Middle frontal gyrus (tissue), 1 donor: ENCODE measurements around the gene ATP6V0C.
"Not testable (repeated sequence)": the region's sequence is repeated elsewhere in the genome, so short reads cannot be mapped to it uniquely, and the experiment has no call there.

Experiments
- DNase-seq: peaks from one replicate; pipeline ENCODE4 v3.0.0-alpha.2; 2015; ENCODE audit warnings: low spot score; ENCODE audit errors: extremely low spot score

Gene ATP6V0C

GRCh38 chr16:2527071-2527783 lies 13.5 kb downstream of the ATP6V0C start:
- DNase-seq: no peak

GRCh38 chr16:2527784-2528100 lies 14.0 kb downstream of the ATP6V0C start:
- DNase-seq: no peak

GRCh38 chr16:2528161-2529060 lies 14.7 kb downstream of the ATP6V0C start:
- DNase-seq: no peak

GRCh38 chr16:2529061-2529931 lies 15.5 kb downstream of the ATP6V0C start:
- DNase-seq: no peak

- DNase-seq: no peak
Observed at GRCh38 chr16:2529961-2530628, 16.3 kb downstream of the ATP6V0C start.

GRCh38 chr16:2530629-2531318 lies 17.0 kb downstream of the ATP6V0C start:
- no peak for DNase-seq

GRCh38 chr16:2531371-2531695 lies 17.6 kb downstream of the ATP6V0C start, which contains the start of gene CEMP1:
CEMP1 (minus strand) TSS chr16:2531408; CDS start chr16:2531073, 335 bp downstream.
- no peak for DNase-seq

GRCh38 chr16:2531696-2532493 lies 18.1 kb downstream of the ATP6V0C start:
- peak; percentile 95 for DNase-seq

GRCh38 chr16:2532494-2533141 lies 18.9 kb downstream of the ATP6V0C start:
- DNase-seq: no peak

GRCh38 chr16:2533142-2533755 lies 19.5 kb downstream of the ATP6V0C start:
- DNase-seq: not testable (repeated sequence)

- no peak for DNase-seq
Observed at GRCh38 chr16:2533912-2534311, 20.2 kb downstream of the ATP6V0C start.

GRCh38 chr16:2534335-2534734 lies 20.6 kb downstream of the ATP6V0C start:
- DNase-seq: not testable (repeated sequence)

GRCh38 chr16:2535625-2536013 lies 21.9 kb downstream of the ATP6V0C start:
- DNase-seq: no peak

- peak; percentile 95 for DNase-seq
Observed at GRCh38 chr16:2537451-2538379, 24.0 kb downstream of the ATP6V0C start, which contains the start of gene PDPK1. PDPK1 (plus strand) TSS chr16:2538021; CDS start chr16:2538113, 92 bp downstream.

- DNase-seq: not testable (repeated sequence)
Observed at GRCh38 chr16:2539192-2539844, 25.6 kb downstream of the ATP6V0C start.

- DNase-seq: not testable (repeated sequence)
Observed at GRCh38 chr16:2539845-2540458, 26.2 kb downstream of the ATP6V0C start.

- DNase-seq: not testable (repeated sequence)
Observed at GRCh38 chr16:2540912-2541311, 27.2 kb downstream of the ATP6V0C start.
